NT2/D1 (cell line): ENCODE measurements around the gene RBFOX2.

Experiments used
- YY1 ChIP-seq: IDR thresholded peaks from 2 replicates; pipeline ENCODE4 v1.6.1; 2011; ENCODE audit not compliant: insufficient read length, insufficient read depth
- ZNF274 ChIP-seq: IDR thresholded peaks from 2 replicates; pipeline ENCODE4 v1.6.1; 2011; ENCODE audit warnings: mild to moderate bottlenecking, low read depth, low read length

- TF ChIP-seq ZNF274 (no peak), YY1 (no peak)
Measured at GRCh38 chr22:35824256-35824655, 204.4 kb downstream of the RBFOX2 start.
